ENCODE results near the gene KCNC2.
A peak's percentile ranks its signal among the peaks of the same experiment; 100 is the strongest.

The KCNC2 gene

DNA sequence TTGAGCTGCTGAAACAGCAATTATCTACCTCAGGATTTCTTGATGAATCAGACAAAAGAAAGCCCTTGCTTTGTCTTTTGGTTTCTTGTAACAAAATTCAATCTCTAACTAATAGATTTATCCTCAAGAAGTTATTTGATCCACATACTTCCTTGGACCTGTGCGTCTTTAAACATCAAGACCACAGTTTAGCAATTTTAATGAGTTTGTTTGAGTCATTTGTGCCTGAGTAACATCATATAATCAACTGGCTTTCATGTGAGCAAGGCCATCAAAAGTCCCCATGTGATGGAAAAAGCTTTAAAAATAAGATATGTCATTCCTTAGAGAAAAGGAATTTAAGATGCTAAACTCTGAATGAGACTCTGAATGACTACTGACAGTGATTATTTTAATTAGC lies 52.3 kb downstream of the KCNC2 start:
- DNase-seq = no peak

DNA sequence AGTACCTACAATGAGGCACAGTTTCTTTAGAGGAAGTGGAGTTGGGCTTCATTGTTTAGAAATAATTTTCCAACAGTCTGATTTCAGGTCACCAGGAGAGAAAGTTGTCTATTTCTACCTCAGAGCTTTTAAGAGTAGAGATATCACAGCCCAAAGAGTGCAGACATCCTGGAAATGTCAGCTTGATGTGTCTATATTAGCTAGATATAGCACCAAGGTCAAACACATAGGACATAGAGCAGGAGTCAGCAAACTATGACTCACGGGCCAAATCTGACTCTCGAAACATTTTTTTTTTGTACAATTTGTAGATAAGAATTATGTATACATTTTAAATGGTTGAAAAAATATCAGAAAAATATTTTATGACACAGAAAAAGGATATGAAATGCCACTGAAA lies 53.7 kb downstream of the KCNC2 start:
- no peak for DNase-seq

DNA sequence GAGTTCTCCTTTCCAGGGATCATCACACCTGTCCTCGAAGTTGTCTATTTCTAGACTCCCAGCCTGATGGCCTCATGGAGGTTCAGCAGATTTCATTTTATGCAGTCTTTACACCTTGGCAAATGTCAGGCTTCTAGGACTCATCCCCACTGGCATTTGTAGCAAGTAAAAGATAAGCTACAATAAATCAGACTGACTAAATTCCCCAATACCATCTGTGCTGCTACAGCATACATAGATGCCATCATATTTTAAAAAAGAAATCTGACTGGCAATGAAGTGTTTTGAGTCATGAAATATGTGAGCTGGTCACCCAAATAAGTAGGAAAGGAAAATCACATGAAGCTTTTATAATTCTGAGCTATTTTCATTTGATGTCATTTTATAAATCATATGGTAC lies 55.3 kb downstream of the KCNC2 start:
- no peak for DNase-seq

DNA sequence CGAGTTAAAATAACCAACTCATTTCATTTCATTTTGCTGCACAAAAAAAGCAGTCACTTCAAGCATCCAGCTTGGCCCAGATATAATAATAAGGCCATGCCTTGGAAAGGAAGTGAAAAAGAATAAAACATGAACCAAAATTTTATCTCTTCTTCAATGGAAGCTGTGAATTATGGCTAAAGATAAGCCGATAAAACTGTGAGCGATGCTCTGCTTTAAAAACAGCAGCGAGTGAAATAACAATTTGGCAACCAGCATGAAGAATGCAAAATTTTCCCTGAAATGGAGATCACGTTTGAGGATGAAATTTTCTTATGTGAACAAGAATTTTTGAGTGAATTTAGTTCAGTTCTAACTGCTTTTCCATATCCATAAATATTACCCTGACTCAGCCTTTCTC lies 70.4 kb downstream of the KCNC2 start:
- no peak for DNase-seq

DNA sequence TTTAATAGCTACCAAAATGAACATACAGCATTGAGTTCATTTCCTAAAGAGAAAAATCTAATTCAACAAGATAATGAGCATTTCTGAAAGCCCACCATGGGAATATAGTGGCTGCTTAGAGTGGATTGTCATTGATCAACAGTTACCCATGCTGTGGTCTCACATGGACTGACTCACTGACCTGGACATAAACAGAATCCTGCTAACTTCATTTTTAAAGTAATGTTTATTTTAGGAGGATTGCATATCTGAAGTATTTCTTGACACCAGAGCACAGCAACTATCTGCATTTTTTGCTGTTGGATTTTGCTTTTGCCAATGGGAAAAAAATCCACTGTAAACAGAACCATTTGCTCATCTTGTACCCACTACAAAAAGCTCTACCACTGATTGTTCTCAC lies 71.7 kb downstream of the KCNC2 start:
- no peak for DNase-seq

DNA sequence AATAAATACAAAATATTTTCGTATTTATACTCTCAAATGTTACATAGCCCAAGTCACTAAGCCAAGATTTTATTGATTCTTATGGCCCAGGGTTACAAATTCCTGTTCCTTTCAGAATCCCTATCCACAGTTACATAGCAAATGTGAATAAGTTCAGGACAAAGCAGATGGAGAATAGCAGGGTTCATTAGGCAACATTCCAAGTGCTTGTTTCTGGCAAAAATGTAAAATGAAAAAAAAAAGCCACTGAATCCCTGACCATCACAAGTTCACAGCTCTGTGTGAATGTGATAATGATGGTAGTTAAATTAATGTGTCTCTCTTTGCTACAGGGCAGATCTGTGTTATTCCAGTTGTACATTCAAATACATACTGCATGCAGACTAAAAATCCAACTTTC lies 74.6 kb downstream of the KCNC2 start:
- DNase-seq = no peak

DNA sequence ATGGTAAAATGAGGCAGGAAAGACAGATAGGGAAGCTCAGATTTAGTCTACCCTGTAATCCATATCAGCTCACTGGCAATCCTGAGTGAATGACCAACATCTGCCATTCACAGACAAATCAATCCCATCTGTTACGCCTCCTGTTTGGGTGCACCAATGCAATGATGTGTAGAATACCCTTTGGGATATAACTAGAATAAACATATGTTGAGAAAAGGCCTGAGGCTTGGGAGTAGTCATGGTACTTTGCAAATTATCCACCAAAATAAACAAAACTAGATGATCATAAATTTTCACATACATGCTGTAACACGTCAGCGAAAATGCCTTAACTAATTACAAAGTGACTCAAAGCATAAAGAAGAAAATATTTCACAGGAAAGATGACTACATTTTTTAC lies 78.8 kb downstream of the KCNC2 start:
- no peak for DNase-seq

DNA sequence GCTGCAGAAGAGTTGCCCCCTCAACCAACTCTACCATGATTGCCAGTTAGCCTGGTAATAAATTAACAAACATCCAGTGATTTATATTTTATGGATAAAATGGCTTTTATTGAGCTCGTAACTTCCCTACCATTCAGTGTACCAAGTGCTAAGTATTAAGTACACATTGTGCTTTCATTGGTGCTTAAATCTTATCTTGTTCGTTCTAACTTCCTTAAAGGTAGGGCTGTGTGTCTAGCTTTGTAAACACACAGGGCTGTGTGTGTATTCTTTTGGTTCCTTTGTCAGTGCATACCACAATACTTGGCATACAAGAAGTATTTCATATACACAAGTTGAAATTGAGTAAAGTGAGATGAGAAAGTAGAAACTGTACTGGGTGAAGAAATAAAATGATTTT lies 80.4 kb downstream of the KCNC2 start:
- no peak for DNase-seq

DNA sequence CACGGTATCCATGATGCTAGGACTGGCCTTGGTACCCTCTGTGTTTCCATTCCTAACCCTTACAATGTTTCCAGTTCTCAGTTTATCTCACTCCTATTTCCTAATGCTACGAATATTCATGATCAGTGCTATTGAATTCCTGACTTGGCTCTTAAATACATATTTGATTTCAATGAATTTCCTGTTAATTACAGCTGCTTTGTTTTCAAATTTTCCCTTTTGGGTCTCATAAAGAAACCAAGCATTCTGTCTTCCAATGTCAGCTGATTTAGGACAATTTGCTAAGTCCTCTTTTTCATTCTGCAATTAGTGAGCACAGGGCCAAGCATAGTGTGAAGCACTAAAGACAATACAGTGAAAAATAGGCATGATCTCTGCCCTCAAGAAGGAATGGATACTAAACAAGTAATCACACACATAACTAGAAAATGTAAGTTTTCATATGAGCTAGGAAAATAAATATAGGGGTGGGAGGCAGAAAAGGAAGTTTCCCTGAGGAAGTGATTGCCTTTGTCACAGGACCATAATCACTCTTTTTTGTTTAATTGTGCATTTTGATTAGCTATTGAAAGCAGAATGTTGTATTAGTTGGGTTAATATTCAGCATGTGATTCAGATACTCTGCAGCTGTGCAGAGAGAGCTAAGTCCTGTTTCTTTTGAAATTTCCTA lies 88.5 kb downstream of the KCNC2 start:
- no peak for DNase-seq

DNA sequence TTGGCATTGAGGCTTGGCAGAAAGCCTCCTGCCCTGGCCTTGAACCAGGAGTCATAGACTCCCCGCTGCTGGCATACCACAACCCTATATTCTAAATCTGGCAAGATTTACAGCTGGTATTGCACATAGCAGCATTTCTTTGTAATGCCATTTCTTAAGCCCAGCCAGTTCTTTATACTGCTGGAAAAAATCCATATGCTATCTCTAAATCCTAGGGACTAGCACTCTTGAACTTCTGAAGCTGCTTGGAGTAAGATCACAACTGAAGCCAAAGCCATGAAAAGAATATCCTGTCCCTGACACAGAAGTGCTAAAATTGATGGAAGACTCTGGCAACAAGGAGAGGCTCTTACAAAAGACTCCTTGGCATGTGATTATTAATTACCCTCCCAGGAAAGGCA lies 89.3 kb downstream of the KCNC2 start:
- no peak for DNase-seq

DNA sequence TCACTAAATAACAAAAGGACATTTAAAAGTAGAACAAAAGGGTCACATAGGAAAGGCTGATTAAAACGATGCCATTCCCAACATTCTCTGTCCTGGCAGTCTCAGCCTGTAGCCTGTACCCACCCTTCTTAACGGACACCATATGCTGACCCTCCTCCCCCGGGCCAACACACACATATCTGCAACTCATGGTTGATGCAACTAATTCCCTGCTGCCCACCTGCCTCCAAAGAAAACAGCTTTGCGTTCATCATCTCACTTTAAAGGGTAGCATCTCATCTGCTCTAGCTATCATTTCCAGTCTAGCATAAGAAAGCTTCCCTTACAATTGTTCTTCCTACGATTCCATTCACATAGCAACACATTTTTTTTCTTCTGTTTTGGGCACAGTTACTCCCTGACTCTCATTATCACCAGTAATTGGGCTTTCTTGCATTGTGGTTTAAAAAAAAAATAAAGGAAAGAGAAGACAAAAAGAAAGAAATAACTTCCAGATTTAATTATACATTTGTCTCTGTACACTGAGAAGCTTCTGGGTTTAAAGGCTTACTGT lies 92.9 kb downstream of the KCNC2 start:
- no peak for DNase-seq

DNA sequence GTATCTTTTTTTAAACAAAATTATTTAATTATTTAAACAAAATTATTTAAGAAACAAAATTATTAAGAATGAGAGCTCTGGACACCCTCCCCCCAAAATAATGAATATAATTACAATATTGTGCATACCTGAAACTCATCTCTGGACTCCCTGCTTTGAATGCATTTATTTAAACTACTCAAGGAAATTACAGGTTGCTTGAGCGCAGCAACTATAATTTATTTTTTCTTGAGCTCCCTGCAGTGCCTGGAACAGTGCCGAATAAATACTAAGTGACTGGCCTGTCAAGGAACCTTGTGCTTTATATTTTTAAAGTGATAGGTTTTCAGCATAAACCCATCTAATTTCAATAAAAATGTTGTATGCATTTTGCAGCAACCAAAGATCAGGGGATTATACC lies 93.9 kb downstream of the KCNC2 start:
- DNase-seq = no peak

DNA sequence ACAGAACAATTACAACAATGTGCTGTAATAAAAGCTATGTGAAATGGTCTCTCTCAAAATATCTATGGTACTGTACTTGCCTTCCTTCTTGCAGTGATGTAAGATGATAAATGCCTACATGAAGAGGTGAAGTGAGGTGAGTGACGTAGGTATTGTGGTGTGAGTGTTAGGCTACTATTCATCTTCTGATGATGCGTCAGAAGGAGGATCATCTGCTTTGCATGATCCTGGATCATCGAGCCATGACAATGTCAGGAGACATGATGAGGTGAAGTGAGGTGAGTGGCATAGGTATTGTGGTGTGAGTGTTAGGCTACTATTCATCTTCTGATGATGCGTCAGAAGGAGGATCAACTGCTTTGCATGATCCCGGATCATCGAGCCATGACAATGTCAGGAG lies 105.8 kb downstream of the KCNC2 start:
- no peak for DNase-seq

DNA sequence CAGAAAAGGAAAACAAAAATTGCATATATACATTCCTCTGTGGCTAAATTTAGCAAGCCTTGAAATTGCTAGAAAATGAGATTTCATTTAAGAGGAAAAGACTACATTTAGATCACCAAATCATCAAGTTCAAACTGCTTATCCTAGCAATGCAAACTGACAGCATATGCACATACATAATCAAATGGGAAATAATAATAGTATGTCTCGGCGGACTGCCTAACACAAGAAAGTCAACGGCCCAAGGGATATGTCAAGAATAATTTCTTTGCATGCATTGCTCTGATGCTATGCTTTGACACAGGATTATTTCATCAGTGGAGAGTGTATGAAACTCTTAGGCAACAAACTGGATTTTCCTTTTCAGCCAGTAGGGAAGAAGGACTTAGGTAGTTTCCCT lies 107.9 kb downstream of the KCNC2 start:
- no peak for DNase-seq

DNA sequence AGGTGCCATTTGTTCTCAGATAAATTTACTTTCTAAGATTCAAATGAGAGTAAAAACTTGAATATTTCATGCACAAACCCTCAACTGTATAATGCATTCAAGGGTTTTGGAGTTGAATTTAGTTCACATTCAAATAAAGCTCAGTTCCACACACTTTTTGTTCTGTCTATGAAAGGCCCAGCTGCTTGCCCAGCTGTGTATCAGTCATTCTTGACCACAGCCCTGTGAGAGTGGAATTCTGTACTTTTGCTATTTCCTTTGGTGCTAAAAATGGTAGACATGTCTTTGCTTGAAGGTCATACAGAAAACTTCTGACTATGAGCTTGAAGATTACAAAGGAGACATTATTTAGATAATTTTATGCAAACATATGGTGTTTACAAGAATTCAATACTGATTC lies 110.4 kb downstream of the KCNC2 start:
- DNase-seq = no peak

DNA sequence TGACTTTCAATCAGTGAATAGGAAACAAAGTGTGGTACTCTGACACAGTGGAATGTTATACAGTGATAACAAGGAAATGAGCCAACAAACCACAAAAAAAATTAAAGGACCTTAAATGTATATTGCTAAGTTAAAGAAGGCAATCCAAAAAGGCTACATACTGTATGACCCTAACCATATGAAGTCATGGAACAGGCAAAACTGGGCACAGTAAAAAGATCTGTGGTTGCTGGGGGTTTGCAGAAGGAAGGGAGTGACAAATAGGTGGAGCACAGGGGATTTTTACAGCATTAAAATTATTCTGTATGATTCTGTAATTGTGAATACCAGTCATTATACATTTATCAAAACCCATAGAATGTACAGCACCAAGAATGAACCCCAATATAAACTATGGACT lies 112.6 kb downstream of the KCNC2 start:
- DNase-seq = no peak

DNA sequence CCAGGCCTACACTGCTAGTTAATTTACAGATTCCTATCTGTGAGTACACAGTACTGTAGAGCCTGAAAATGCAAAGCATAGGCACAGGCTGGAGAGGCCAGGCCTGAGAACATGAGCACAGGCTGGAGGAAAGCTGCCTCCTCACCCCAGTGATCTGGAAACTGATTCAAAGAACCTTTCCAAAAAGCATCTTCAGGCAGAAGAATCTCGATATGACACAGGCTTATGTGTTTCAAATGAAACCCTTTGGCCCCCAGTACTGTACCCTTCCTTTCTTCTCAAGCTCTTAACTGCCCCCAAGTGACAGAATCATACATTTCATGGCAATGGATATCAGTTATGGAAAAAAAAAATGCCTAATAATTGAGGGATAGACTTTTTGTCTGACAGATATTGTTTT lies 122.0 kb downstream of the KCNC2 start:
- DNase-seq = peak; percentile 21

DNA sequence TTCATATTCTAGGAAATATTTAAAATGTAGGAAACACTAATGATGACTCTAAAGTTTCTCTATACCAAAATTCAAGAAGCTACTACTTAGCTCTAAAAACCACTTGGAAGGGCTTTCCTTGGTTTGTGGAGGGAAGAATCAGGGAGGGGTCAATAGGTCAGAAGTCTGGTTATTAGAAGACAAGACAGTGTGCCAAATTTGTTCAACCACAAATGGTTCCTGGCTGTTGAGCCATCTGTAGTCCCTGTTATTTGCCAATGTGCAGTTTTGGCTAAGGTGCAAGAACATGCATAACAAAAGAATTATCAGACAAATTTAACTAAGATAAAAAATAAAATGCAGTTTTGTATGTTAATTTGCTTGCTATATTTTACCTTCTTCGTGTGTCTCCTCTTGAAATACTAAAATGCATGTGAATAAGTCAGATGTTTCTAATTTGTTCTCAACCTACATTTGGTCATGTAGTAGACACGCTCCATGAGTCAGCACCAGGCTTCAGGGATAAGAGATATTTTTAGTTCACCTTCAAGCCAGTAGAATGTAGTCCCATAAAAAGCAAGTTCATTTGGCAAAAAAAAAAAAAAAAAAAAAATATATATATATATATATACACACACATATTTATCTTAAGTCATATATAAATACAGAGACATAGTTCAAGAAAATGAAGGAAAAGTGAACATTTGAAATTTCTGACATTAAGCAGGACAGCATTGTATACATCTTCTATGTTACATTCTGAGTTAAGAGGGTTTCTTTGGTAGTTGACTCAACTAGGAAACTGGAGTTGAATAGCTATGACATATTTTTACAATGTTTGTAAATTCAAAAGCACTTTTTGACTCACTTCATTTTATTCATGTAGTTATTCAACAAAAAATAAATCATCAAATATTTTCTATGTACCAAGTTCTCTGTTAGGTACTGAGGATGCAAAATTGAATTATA lies 123.3 kb downstream of the KCNC2 start:
- peak; percentile 6 for DNase-seq

DNA sequence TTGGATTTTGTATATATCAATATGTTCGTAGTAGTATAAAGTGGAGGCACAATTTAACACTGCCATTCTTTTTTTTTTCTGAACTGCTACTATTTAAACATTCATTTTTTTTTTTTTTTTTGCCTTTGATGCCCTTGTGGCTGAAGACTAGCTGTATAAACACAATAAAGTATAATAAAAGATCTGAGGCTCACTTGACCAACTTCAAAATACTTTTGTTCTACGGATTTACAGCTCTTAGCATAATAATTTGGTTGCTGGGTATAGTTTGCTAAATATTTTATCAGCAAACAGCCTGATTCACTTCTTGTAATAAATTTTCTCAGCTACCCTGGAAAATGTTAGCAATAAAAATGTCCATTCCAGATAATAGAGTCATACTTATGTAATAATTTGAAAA lies 128.3 kb downstream of the KCNC2 start:
- DNase-seq = no peak

DNA sequence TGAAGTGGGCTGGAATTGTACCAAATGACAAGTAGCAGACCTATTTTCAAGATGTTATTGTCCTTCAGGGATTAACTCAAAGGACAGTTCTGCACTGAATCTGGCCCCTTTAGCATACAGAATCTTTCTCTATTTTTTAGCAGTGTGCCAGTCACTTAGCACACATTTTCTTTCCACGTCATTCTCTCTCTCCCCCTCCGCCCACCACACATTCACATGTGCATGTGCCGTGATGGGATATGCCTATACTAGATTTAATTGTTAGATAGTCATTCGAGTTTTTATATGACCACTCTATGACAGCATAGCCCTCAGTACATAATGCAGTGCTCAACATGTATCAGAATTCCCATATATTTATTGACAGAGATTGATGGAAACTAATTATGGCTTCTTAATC lies 129.1 kb downstream of the KCNC2 start:
- no peak for DNase-seq

DNA sequence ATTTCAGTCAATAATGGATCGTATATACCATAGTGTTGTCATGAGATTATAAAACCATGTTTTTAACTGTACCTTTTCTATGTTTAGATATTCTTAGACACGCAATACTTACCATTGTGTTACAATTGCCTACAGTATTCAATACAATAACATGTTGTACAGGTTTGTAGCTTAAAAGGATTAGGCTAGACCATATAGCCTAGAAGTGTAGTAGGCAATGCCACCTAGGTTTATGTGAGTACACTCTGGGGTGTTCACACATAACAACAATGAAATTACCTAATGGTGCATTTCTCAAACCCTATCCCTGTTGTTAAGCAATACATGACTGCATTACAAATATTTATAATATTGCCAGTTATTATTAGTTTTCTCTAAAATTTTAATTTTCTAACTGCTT lies 144.2 kb downstream of the KCNC2 start:
- DNase-seq = no peak

DNA sequence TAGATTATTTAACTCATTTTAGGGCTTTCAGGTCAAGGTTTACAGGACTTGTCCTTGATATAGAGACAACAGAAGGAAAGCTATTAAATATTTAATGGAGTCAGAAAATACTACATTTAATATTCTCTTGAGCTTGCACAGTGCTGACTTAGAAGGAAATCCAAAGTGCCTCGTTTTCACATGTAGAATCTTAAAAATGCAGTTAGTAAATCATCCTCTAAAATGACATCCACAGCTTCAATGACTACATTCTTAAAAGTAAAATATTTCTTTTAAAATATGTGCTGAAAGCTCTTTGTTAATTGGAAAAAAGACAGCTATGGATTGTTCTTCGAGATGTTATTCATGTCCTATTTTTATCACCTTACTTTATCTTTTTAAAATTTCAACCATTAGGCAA lies 146.9 kb downstream of the KCNC2 start:
- DNase-seq = no peak

DNA sequence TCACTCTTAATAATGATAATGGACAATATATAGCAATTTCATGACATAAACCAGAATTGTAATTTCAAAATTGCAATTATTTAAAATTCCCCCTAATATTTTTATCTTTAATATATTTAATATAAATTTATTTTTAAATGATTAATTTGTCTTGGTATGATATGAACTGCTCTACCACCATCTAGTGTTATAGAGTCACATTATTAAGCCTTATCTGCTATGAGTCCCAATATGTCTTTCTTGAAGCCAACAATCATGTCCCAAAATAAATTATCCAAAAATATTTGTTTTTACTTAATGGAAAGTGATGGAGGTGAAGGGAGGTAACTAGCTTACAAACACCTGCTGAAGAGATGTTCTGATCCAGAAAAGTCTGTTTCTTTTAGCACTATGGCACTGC lies 151.4 kb downstream of the KCNC2 start:
- DNase-seq = no peak

DNA sequence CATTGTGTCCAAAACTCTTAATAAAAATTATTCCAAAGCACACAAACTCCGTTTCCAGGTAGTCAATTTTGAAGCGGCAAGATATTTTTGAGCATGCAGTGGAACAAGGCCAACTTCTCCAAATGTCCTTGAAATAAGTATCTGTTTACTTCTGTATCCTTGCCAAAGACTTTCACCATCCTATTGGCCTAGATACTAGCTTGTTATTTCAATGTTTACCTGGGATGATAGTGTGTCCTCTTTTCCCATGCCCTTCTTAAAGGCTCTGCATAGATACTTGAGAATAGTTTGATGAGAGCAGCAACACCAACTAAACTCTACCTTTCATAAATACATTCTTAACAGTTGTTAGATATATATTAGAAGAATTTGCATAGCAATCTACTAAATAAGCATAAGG lies 160.9 kb downstream of the KCNC2 start:
- no peak for DNase-seq
